A549 (cell line): Measurements from ENCODE around the gene ANXA3.

ENCODE experiments used
- CHD2 ChIP-seq: fragments of 150-350 bp; IDR thresholded peaks from 2 replicates; pipeline ENCODE4 v1.6.1; 2014; ENCODE audit warnings: low read length; ENCODE audit not compliant: partially characterized antibody
- HOXA7 ChIP-seq: fragments of 250-450 bp; sonication (Bioruptor Pico); IDR thresholded peaks from 2 replicates; pipeline ENCODE4 v1.5.0; 2020; ENCODE audit warnings: mild to moderate bottlenecking, moderate library complexity
- KDM1A ChIP-seq: fragments of 200-600 bp; sonication (generic); IDR thresholded peaks from 2 replicates; pipeline ENCODE4 v1.6.1; 2016; ENCODE audit warnings: low read depth, mild to moderate bottlenecking
- NR3C1 ChIP-seq: fragments of >200 bp; sonication (Bioruptor Twin); formaldehyde crosslinking; IDR thresholded peaks from 3 replicates; pipeline ENCODE4 v1.6.1; 2017
- PHF8 ChIP-seq: fragments of 200-600 bp; sonication (generic); IDR thresholded peaks from 2 replicates; pipeline ENCODE4 v1.6.1; 2016; ENCODE audit warnings: low read depth, mild to moderate bottlenecking, antibody characterized with exemption, moderate library complexity, borderline replicate concordance
- SMC3 ChIP-seq: fragments of >200 bp; sonication (Bioruptor Twin); formaldehyde crosslinking; IDR thresholded peaks from 3 replicates; pipeline ENCODE4 v1.6.1; 2018; ENCODE audit warnings: inconsistent platforms
- ZFP36 ChIP-seq: fragments of 450-650 bp; IDR thresholded peaks from 2 replicates; pipeline ENCODE4 v1.6.1; 2014; ENCODE audit warnings: borderline replicate concordance; ENCODE audit not compliant: partially characterized antibody
- TF ChIP-seq, protein P1 (sequence below): fragments of >200 bp; sonication (Bioruptor Twin); formaldehyde crosslinking; IDR thresholded peaks from 3 replicates; pipeline ENCODE4 v1.5.1; 2016
- TF ChIP-seq, protein P2 (sequence below): fragments of 450-650 bp; IDR thresholded peaks from 2 replicates; pipeline ENCODE4 v1.6.1; 2014; ENCODE audit warnings: antibody characterized with exemption
- TF ChIP-seq, protein P3 (sequence below): fragments of 200-600 bp; sonication (generic); IDR thresholded peaks from 2 replicates; pipeline ENCODE4 v1.6.1; 2016; ENCODE audit warnings: antibody characterized with exemption, mild to moderate bottlenecking, moderate library complexity

DNA sequence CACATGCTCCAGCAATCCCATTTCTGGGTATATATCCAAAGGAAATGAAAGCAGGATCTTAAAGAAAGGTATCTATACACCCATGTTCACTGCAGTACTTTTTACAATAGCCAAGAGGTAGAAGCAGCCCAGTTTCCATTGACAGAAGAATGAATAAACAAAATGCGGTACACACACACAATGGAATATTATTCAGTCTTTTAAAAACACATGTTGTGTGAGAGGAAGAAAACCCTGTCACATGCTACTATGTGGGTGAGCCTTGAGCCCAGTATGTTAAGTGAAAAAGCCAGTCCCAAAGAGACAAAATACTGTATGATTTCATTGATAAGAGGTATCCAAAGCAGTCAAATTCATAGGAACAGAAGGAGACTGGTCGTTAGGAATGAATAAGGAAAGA, 6.3 kb downstream of the ANXA3 start:
- TF ChIP-seq, protein P1, sequence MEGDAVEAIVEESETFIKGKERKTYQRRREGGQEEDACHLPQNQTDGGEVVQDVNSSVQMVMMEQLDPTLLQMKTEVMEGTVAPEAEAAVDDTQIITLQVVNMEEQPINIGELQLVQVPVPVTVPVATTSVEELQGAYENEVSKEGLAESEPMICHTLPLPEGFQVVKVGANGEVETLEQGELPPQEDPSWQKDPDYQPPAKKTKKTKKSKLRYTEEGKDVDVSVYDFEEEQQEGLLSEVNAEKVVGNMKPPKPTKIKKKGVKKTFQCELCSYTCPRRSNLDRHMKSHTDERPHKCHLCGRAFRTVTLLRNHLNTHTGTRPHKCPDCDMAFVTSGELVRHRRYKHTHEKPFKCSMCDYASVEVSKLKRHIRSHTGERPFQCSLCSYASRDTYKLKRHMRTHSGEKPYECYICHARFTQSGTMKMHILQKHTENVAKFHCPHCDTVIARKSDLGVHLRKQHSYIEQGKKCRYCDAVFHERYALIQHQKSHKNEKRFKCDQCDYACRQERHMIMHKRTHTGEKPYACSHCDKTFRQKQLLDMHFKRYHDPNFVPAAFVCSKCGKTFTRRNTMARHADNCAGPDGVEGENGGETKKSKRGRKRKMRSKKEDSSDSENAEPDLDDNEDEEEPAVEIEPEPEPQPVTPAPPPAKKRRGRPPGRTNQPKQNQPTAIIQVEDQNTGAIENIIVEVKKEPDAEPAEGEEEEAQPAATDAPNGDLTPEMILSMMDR, result no peak
- TF ChIP-seq, protein P2, sequence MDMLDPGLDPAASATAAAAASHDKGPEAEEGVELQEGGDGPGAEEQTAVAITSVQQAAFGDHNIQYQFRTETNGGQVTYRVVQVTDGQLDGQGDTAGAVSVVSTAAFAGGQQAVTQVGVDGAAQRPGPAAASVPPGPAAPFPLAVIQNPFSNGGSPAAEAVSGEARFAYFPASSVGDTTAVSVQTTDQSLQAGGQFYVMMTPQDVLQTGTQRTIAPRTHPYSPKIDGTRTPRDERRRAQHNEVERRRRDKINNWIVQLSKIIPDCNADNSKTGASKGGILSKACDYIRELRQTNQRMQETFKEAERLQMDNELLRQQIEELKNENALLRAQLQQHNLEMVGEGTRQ, result no peak
- TF ChIP-seq ZFP36 (no peak), PHF8 (no peak), KDM1A (no peak), NR3C1 (no peak), CHD2 (no peak), HOXA7 (CRISPR knock-in tag) (no peak), SMC3 (no peak)
- TF ChIP-seq, protein P3, sequence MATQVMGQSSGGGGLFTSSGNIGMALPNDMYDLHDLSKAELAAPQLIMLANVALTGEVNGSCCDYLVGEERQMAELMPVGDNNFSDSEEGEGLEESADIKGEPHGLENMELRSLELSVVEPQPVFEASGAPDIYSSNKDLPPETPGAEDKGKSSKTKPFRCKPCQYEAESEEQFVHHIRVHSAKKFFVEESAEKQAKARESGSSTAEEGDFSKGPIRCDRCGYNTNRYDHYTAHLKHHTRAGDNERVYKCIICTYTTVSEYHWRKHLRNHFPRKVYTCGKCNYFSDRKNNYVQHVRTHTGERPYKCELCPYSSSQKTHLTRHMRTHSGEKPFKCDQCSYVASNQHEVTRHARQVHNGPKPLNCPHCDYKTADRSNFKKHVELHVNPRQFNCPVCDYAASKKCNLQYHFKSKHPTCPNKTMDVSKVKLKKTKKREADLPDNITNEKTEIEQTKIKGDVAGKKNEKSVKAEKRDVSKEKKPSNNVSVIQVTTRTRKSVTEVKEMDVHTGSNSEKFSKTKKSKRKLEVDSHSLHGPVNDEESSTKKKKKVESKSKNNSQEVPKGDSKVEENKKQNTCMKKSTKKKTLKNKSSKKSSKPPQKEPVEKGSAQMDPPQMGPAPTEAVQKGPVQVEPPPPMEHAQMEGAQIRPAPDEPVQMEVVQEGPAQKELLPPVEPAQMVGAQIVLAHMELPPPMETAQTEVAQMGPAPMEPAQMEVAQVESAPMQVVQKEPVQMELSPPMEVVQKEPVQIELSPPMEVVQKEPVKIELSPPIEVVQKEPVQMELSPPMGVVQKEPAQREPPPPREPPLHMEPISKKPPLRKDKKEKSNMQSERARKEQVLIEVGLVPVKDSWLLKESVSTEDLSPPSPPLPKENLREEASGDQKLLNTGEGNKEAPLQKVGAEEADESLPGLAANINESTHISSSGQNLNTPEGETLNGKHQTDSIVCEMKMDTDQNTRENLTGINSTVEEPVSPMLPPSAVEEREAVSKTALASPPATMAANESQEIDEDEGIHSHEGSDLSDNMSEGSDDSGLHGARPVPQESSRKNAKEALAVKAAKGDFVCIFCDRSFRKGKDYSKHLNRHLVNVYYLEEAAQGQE, result no peak
